Medulla oblongata (tissue), 1 donor: ENCODE data around the gene RAD52.

Experiments
- DNase-seq: peaks from one replicate; pipeline ENCODE4 v3.0.0-alpha.2; 2015; ENCODE audit errors: extremely low spot score

The RAD52 gene

GRCh38 chr12:913919-914698 is 35.4 kb downstream of the RAD52 start:
- DNase-seq, result peak; percentile 23

GRCh38 chr12:912466-913235 is 36.8 kb downstream of the RAD52 start:
- DNase-seq, result no peak

- DNase-seq, result peak; percentile 26
These were observed 38.2 kb downstream of the RAD52 start for GRCh38 chr12:911191-911826.

- DNase-seq, result no peak
These were observed 39.1 kb downstream of the RAD52 start for GRCh38 chr12:910416-910815.

GRCh38 chr12:909861-910260 is 39.6 kb downstream of the RAD52 start:
- no peak for DNase-seq

GRCh38 chr12:907413-908185 is 41.9 kb downstream of the RAD52 start:
- DNase-seq, result no peak

GRCh38 chr12:906062-906585 is 43.4 kb downstream of the RAD52 start:
- DNase-seq, result no peak

- DNase-seq, result no peak
These were observed 44.0 kb downstream of the RAD52 start for GRCh38 chr12:905261-906031.

- DNase-seq, result no peak
These were observed 45.5 kb downstream of the RAD52 start for GRCh38 chr12:904010-904414.

- DNase-seq, result no peak
These were observed 46.4 kb downstream of the RAD52 start for GRCh38 chr12:903055-903454.

GRCh38 chr12:902581-902980 is 46.9 kb downstream of the RAD52 start:
- DNase-seq, result no peak

- DNase-seq, result no peak
These were observed 52.1 kb downstream of the RAD52 start for GRCh38 chr12:897386-897785.

GRCh38 chr12:896031-896430 is 53.5 kb downstream of the RAD52 start:
- DNase-seq, result no peak

GRCh38 chr12:894226-894625 is 55.3 kb downstream of the RAD52 start:
- no peak for DNase-seq

GRCh38 chr12:886206-886605 is 63.3 kb downstream of the RAD52 start:
- DNase-seq, result no peak

GRCh38 chr12:885701-886100 is 63.8 kb downstream of the RAD52 start:
- no peak for DNase-seq

GRCh38 chr12:884746-885414 is 64.6 kb downstream of the RAD52 start:
- no peak for DNase-seq

- no peak for DNase-seq
These were observed 68.8 kb downstream of the RAD52 start for GRCh38 chr12:880656-881055.

GRCh38 chr12:879641-880040 is 69.9 kb downstream of the RAD52 start:
- DNase-seq, result no peak

GRCh38 chr12:873954-874353 is 75.5 kb downstream of the RAD52 start:
- no peak for DNase-seq
